GM15510 (cell line): ENCODE measurements around the gene SOD3.

Experiments used
- POLR2A ChIP-seq: IDR thresholded peaks from 3 replicates; pipeline ENCODE4 v1.6.1; 2011; ENCODE audit warnings: borderline replicate concordance; ENCODE audit not compliant: insufficient read length; ENCODE audit errors: extremely low read depth

Gene SOD3

GRCh38 chr4:24808261-24808660 is 12.9 kb downstream of the SOD3 start:
- TF ChIP-seq POLR2A = no peak

- no peak for TF ChIP-seq POLR2A
Measured at GRCh38 chr4:24808955-24809354, 13.6 kb downstream of the SOD3 start.

- no peak for TF ChIP-seq POLR2A
Measured at GRCh38 chr4:24809376-24809775, 14.0 kb downstream of the SOD3 start.

GRCh38 chr4:24809815-24810405 is 14.5 kb downstream of the SOD3 start:
- no peak for TF ChIP-seq POLR2A

GRCh38 chr4:24810871-24811631 is 15.7 kb downstream of the SOD3 start:
- no peak for TF ChIP-seq POLR2A

GRCh38 chr4:24813732-24814131 is 18.4 kb downstream of the SOD3 start:
- TF ChIP-seq POLR2A = no peak

GRCh38 chr4:24816797-24817196 is 21.4 kb downstream of the SOD3 start:
- no peak for TF ChIP-seq POLR2A

GRCh38 chr4:24820541-24820940 is 25.2 kb downstream of the SOD3 start:
- TF ChIP-seq POLR2A = no peak

- no peak for TF ChIP-seq POLR2A
Measured at GRCh38 chr4:24824720-24825119, 29.3 kb downstream of the SOD3 start.

GRCh38 chr4:24831637-24832036 is 36.3 kb downstream of the SOD3 start:
- no peak for TF ChIP-seq POLR2A

- no peak for TF ChIP-seq POLR2A
Measured at GRCh38 chr4:24835696-24836095, 40.3 kb downstream of the SOD3 start.

GRCh38 chr4:24836661-24837242 is 41.4 kb downstream of the SOD3 start:
- no peak for TF ChIP-seq POLR2A

GRCh38 chr4:24837336-24837735 is 42.0 kb downstream of the SOD3 start:
- no peak for TF ChIP-seq POLR2A

GRCh38 chr4:24837781-24838180 is 42.4 kb downstream of the SOD3 start:
- no peak for TF ChIP-seq POLR2A

- TF ChIP-seq POLR2A = no peak
Measured at GRCh38 chr4:24840362-24840761, 45.0 kb downstream of the SOD3 start.

GRCh38 chr4:24840826-24841543 is 45.6 kb downstream of the SOD3 start:
- TF ChIP-seq POLR2A = no peak

GRCh38 chr4:24842356-24842755 is 47.0 kb downstream of the SOD3 start:
- no peak for TF ChIP-seq POLR2A

GRCh38 chr4:24843096-24843495 is 47.7 kb downstream of the SOD3 start:
- TF ChIP-seq POLR2A = no peak
